ENCODE measurements around the gene NISCH.

GRCh38 chr3:52454250-52454937, 1.0 kb upstream of the NISCH start:
- TF ChIP-seq, protein P1, sequence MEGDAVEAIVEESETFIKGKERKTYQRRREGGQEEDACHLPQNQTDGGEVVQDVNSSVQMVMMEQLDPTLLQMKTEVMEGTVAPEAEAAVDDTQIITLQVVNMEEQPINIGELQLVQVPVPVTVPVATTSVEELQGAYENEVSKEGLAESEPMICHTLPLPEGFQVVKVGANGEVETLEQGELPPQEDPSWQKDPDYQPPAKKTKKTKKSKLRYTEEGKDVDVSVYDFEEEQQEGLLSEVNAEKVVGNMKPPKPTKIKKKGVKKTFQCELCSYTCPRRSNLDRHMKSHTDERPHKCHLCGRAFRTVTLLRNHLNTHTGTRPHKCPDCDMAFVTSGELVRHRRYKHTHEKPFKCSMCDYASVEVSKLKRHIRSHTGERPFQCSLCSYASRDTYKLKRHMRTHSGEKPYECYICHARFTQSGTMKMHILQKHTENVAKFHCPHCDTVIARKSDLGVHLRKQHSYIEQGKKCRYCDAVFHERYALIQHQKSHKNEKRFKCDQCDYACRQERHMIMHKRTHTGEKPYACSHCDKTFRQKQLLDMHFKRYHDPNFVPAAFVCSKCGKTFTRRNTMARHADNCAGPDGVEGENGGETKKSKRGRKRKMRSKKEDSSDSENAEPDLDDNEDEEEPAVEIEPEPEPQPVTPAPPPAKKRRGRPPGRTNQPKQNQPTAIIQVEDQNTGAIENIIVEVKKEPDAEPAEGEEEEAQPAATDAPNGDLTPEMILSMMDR (IDR thresholded peaks at IDR 0.05; ENCODE audit: insufficient read depth, low read length) = no peak
- no peak for TF ChIP-seq REST (IDR thresholded peaks at IDR 0.05; ENCODE audit: insufficient replicate concordance, low read depth)
- peak; percentile 43; the same call in 1 of the 2 replicates for TF ChIP-seq SPI1 (IDR thresholded peaks at IDR 0.05; ENCODE audit: borderline replicate concordance, low read depth)

Data from HL-60 (cell line).